Natural killer cell treated with Interleukin-12 subunit alpha and Interleukin-12 subunit beta and Interleukin-15 and Interleukin-18, amount 100 ng/mL, for 72 hours (primary cell): Measurements from ENCODE around the gene SYNE1. TPM values are rescaled to one million over a fixed set of nuclear protein-coding genes. Genes with fewer than 3 reads are reported as not detected.

Experiments
- ATAC-seq, 2 donors: fragments of 150-1000 bp; cut with Tn5 transposase in 1 of 2; sonication (Bioruptor Pico), chemical (Tn5 transposase) in 1 of 2; 2 replicates each; pipeline ENCODE4 v1.10.0; 2021
- DNase-seq: peaks from one replicate; pipeline ENCODE4 v3.0.0; 2022; ENCODE audit warnings: low spot score
- H3K27ac Mint-ChIP-seq, 2 donors: 1 replicate in 1 of 2; 2 replicates in 1 of 2; pipeline ENCODE4 v1.8.0; 2022; ENCODE audit warnings: mixed read lengths in 2 of 2, mild to moderate bottlenecking in 1 of 2, moderate library complexity in 1 of 2
- H3K27me3 Mint-ChIP-seq, 2 donors: 1 replicate in 1 of 2; 2 replicates in 1 of 2; pipeline ENCODE4 v1.8.0; 2022; ENCODE audit warnings: mixed read lengths in 2 of 2
- H3K36me3 Mint-ChIP-seq: one replicate; pipeline ENCODE4 v1.8.0; 2022; ENCODE audit warnings: mixed read lengths
- H3K4me1 Mint-ChIP-seq, 2 donors: 1 replicate in 1 of 2; 2 replicates in 1 of 2; pipeline ENCODE4 v1.8.0; 2022; ENCODE audit warnings: low read depth in 2 of 2, mixed read lengths in 2 of 2, mild to moderate bottlenecking in 1 of 2
- H3K4me3 Mint-ChIP-seq: one replicate; pipeline ENCODE4 v1.8.0; 2022; ENCODE audit warnings: mixed read lengths
- H3K9me3 Mint-ChIP-seq: 2 replicates; pipeline ENCODE4 v1.8.0; 2022; ENCODE audit warnings: mixed read lengths
- total RNA-seq, 2 donors: library from RNA; stranded (reverse); gene quantifications; one replicate each; pipeline ENCODE4 v1.2.3, GENCODE V29; 2022

Gene SYNE1
- total RNA-seq, 2 donors from 2014 or later = 30.6 to 61.2 TPM

GRCh38 chr6:152110886-152111820 is 526.0 kb downstream of the SYNE1 start:
- H3K4me3 Mint-ChIP-seq = no peak overlapping the region
- ATAC-seq = no peak

GRCh38 chr6:152107973-152108372 is 529.2 kb downstream of the SYNE1 start:
- DNase-seq (no peak), ATAC-seq (no peak)
- H3K4me3 Mint-ChIP-seq = no peak overlapping the region
- H3K36me3 Mint-ChIP-seq = no peaks in the 10 kb centered on the region
- H3K27me3 Mint-ChIP-seq = no peaks in the 10 kb centered on the region
- no peaks in the 10 kb centered on the region for H3K9me3 Mint-ChIP-seq
- H3K4me1 Mint-ChIP-seq = peaks cover 0 to 3% of the 10 kb centered on the region in 2 donors
- H3K27ac Mint-ChIP-seq = no peak overlapping the region

More at GRCh38 chr6:152110886-152111820, 526.0 kb downstream of the SYNE1 start:
- H3K9me3 Mint-ChIP-seq = no peaks in the 10 kb centered on the region
- no peak overlapping the region for H3K27ac Mint-ChIP-seq
- H3K27me3 Mint-ChIP-seq = no peaks in the 10 kb centered on the region
- no peak for DNase-seq
- no peaks in the 10 kb centered on the region for H3K36me3 Mint-ChIP-seq
- H3K4me1 Mint-ChIP-seq = peaks cover 3 to 4% of the 10 kb centered on the region in 2 donors

GRCh38 chr6:152100183-152100618 is 537.0 kb downstream of the SYNE1 start:
- H3K4me3 Mint-ChIP-seq = no peak overlapping the region
- no peak for DNase-seq
- no peaks in the 10 kb centered on the region for H3K9me3 Mint-ChIP-seq
- no peak overlapping the region for H3K27ac Mint-ChIP-seq
- H3K27me3 Mint-ChIP-seq = no peaks in the 10 kb centered on the region
- no peaks in the 10 kb centered on the region for H3K36me3 Mint-ChIP-seq
- ATAC-seq = peak in 1 of 2 donors; percentile 41
- peaks cover 0 to 5% of the 10 kb centered on the region in 2 donors for H3K4me1 Mint-ChIP-seq

- no peaks in the 10 kb centered on the region for H3K27me3 Mint-ChIP-seq
- H3K4me3 Mint-ChIP-seq = no peak overlapping the region
- peak in 1 of 2 donors; percentile 53 for ATAC-seq
Measured at GRCh38 chr6:152099446-152100182, 537.5 kb downstream of the SYNE1 start.

GRCh38 chr6:152098683-152099082 is 538.5 kb downstream of the SYNE1 start:
- no peak overlapping the region for H3K27ac Mint-ChIP-seq
- H3K4me1 Mint-ChIP-seq = peaks cover 2 to 11% of the 10 kb centered on the region in 2 donors
- no peaks in the 10 kb centered on the region for H3K27me3 Mint-ChIP-seq
- no peak overlapping the region for H3K4me3 Mint-ChIP-seq
- ATAC-seq = no peak
- no peak for DNase-seq
- H3K36me3 Mint-ChIP-seq = no peaks in the 10 kb centered on the region
- H3K9me3 Mint-ChIP-seq = no peaks in the 10 kb centered on the region

More at GRCh38 chr6:152099446-152100182, 537.5 kb downstream of the SYNE1 start:
- no peaks in the 10 kb centered on the region for H3K36me3 Mint-ChIP-seq
- DNase-seq = no peak
- peaks cover 2 to 11% of the 10 kb centered on the region in 2 donors for H3K4me1 Mint-ChIP-seq
- no peaks in the 10 kb centered on the region for H3K9me3 Mint-ChIP-seq
- H3K27ac Mint-ChIP-seq = no peak overlapping the region

GRCh38 chr6:152096863-152097496 is 540.2 kb downstream of the SYNE1 start:
- Mint-ChIP-seq H3K27me3 (peaks cover 2 to 6% of the 10 kb centered on the region in 2 donors), H3K4me3 (no peak overlapping the region), H3K27ac (no peak overlapping the region), H3K36me3 (no peaks in the 10 kb centered on the region), H3K4me1 (peaks cover 2 to 11% of the 10 kb centered on the region in 2 donors), H3K9me3 (no peaks in the 10 kb centered on the region)
- DNase-seq (no peak), ATAC-seq (no peak)

GRCh38 chr6:152094992-152095592 is 542.1 kb downstream of the SYNE1 start:
- no peaks in the 10 kb centered on the region for H3K9me3 Mint-ChIP-seq
- H3K4me1 Mint-ChIP-seq = peaks cover 2 to 11% of the 10 kb centered on the region in 2 donors
- DNase-seq (no peak), ATAC-seq (peak; percentile 79 to 89)
- H3K27me3 Mint-ChIP-seq = peaks cover 6 to 7% of the 10 kb centered on the region in 2 donors
- H3K36me3 Mint-ChIP-seq = no peaks in the 10 kb centered on the region
- H3K4me3 Mint-ChIP-seq = no peak overlapping the region
- H3K27ac Mint-ChIP-seq = no peak overlapping the region

GRCh38 chr6:152094276-152094675 is 542.9 kb downstream of the SYNE1 start:
- H3K4me1 Mint-ChIP-seq = peaks cover 2 to 11% of the 10 kb centered on the region in 2 donors
- H3K9me3 Mint-ChIP-seq = no peaks in the 10 kb centered on the region
- DNase-seq = no peak
- no peaks in the 10 kb centered on the region for H3K36me3 Mint-ChIP-seq
- no peak for ATAC-seq
- H3K27ac Mint-ChIP-seq = no peak overlapping the region
- H3K4me3 Mint-ChIP-seq = no peak overlapping the region
- peaks cover 6 to 7% of the 10 kb centered on the region in 2 donors for H3K27me3 Mint-ChIP-seq

- ATAC-seq (no peak), DNase-seq (no peak)
- H3K9me3 Mint-ChIP-seq = no peaks in the 10 kb centered on the region
- H3K27me3 Mint-ChIP-seq = peaks cover 6 to 7% of the 10 kb centered on the region in 2 donors
- H3K4me1 Mint-ChIP-seq = peaks cover 2 to 11% of the 10 kb centered on the region in 2 donors
- H3K27ac Mint-ChIP-seq = no peak overlapping the region
- H3K4me3 Mint-ChIP-seq = no peak overlapping the region
- no peaks in the 10 kb centered on the region for H3K36me3 Mint-ChIP-seq
Measured at GRCh38 chr6:152093711-152094110, 543.5 kb downstream of the SYNE1 start.

DNA sequence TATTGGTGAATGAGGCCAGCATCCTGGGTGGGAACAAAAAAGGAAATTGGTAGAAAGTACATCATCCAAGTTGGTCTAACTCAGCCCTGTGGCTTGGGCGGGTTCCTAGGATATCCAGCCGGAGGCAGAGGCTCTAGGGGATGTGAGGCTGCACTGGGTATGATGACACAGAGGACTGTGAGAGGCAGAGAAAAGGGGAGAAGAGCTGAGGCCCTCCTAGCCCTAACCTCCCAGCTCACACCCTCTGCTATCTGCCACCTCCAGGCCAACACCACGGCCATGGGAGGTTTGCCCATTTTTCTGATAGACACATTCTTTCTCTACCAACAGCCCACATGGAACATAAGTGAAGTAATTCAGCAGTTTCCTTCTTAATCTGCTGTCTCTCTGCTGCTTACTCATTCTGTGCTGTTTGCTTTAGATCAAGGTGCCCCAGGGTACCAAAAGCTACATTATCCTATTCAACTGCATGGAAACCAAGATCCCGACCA is 545.3 kb downstream of the SYNE1 start:
- Mint-ChIP-seq H3K9me3 (no peaks in the 10 kb centered on the region), H3K36me3 (no peaks in the 10 kb centered on the region), H3K4me3 (no peak overlapping the region), H3K27ac (no peak overlapping the region), H3K4me1 (peaks cover 2 to 11% of the 10 kb centered on the region in 2 donors), H3K27me3 (peaks cover 6 to 7% of the 10 kb centered on the region in 2 donors)
- DNase-seq = no peak
- ATAC-seq = no peak

- no peak for DNase-seq
- H3K27me3 Mint-ChIP-seq = peaks cover 6 to 7% of the 10 kb centered on the region in 2 donors
- no peaks in the 10 kb centered on the region for H3K9me3 Mint-ChIP-seq
- H3K4me3 Mint-ChIP-seq = no peak overlapping the region
- ATAC-seq = no peak
- H3K36me3 Mint-ChIP-seq = no peaks in the 10 kb centered on the region
- no peak overlapping the region for H3K27ac Mint-ChIP-seq
- H3K4me1 Mint-ChIP-seq = peaks cover 2 to 11% of the 10 kb centered on the region in 2 donors
Measured at GRCh38 chr6:152091201-152091600, 546.0 kb downstream of the SYNE1 start.

DNA sequence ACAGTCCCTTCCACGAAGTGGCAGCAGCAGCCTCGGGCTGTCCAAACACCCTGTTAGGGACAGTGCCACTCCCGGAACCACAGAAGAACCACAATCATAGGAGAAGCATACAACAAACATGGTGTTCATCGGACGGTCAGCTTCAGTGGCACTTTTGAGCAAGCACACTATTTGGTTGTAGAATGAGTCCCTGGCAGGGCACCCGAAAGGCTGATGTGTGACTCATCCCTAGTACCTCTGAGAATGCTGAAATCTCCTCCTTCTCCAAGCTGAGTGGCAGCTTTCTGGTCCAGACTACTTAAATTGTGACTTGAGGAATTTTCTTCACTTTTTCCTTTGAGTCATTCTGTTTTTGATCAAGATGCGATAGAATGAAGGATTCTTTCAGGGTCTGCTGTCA is 547.2 kb downstream of the SYNE1 start:
- Mint-ChIP-seq H3K9me3 (no peaks in the 10 kb centered on the region), H3K36me3 (no peaks in the 10 kb centered on the region), H3K27ac (no peak overlapping the region), H3K4me3 (no peak overlapping the region), H3K4me1 (peaks cover 2 to 3% of the 10 kb centered on the region in 2 donors), H3K27me3 (peaks cover 6 to 7% of the 10 kb centered on the region in 2 donors)
- ATAC-seq (no peak), DNase-seq (no peak)

DNA sequence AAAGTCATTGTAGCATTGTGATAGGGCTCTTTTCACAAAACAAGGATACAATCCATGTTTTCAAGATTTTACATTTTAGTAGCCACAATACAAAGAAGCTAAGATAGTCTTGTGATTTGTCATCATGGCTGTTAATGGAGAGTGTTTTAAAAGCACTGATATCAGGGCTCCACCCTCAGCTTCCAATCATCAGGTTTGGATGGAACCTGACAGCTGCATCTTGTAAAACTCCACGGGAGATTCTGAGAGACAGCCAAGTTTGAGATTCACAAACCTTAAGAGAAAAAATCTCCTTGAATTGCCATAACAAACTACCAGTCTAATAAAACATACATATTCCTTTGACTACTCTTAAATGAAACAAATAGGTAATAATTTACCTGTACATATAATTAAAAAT is 549.5 kb downstream of the SYNE1 start:
- peaks cover 5 to 6% of the 10 kb centered on the region in 2 donors for H3K27me3 Mint-ChIP-seq
- H3K27ac Mint-ChIP-seq = no peak overlapping the region
- H3K9me3 Mint-ChIP-seq = no peaks in the 10 kb centered on the region
- no peaks in the 10 kb centered on the region for H3K4me1 Mint-ChIP-seq
- H3K4me3 Mint-ChIP-seq = no peak overlapping the region
- DNase-seq (no peak), ATAC-seq (no peak)
- no peaks in the 10 kb centered on the region for H3K36me3 Mint-ChIP-seq
